Activated T-helper 1 cell treated with anti-CD3 and anti-CD28 coated beads, Interleukin-2, amount 50 U/mL, for 16 hours (primary cell): ENCODE data around the gene TEC.
A peak's percentile ranks its signal among the peaks of the same experiment; 100 is the strongest.
"Not testable (repeated sequence)": the region's sequence is repeated elsewhere in the genome, so short reads cannot be mapped to it uniquely, and the experiment has no call there.

Experiments
- DNase-seq, 2 donors: peaks; one replicate each; pipeline ENCODE4 v3.0.0-alpha.2; 2020; ENCODE audit warnings: low read depth in 1 of 2, low spot score in 1 of 2

Gene TEC

DNA sequence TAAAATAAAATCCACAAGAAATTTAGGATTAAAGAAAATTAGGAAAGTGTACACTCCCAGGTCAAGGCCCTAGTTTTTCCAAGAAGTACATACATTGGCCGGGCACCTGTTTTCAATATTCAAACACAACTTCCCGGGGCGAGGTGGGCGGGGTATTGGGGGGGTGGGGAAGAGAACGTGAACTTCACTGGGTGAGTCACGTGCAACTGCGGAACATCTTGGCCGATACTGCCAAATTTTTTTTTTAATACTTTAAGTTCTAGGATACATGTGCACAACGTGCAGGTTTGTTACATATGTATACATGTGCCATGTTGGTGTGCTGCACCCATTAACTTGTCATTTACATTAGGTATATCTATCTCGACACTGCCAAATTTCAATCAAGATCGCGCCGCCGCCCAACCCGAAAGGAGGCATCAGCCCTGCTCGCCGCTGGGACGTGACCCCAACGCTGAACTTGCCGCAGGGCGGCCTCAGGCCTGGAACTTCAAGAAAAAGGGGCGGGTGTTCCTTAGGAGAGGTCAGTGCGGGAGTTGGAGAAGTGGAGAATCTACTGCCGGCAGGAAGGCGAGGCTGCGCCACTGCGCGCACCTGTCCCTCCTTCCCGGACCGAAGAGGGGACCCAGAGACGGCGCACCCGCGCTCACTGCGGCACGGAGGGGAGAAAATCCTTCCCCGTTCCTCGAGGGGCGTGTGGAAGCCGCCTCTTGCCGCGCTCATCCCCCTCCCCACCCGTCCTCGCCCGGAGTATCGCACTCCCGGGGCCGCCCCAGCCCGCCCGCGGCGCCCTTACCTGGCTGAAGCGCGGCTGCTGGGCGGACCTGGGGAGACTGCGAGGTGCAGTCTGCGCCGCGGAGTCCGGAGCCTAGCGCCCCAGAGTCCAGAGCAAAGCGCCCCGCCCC, at the start of gene TEC:
Gene TEC, minus strand, starts transcription at position 883 of the 905 bp plus-strand sequence. CDS start 41,224 bp downstream, outside the sequence.
- peak in 1 of 2 donors; percentile 7 for DNase-seq

DNA sequence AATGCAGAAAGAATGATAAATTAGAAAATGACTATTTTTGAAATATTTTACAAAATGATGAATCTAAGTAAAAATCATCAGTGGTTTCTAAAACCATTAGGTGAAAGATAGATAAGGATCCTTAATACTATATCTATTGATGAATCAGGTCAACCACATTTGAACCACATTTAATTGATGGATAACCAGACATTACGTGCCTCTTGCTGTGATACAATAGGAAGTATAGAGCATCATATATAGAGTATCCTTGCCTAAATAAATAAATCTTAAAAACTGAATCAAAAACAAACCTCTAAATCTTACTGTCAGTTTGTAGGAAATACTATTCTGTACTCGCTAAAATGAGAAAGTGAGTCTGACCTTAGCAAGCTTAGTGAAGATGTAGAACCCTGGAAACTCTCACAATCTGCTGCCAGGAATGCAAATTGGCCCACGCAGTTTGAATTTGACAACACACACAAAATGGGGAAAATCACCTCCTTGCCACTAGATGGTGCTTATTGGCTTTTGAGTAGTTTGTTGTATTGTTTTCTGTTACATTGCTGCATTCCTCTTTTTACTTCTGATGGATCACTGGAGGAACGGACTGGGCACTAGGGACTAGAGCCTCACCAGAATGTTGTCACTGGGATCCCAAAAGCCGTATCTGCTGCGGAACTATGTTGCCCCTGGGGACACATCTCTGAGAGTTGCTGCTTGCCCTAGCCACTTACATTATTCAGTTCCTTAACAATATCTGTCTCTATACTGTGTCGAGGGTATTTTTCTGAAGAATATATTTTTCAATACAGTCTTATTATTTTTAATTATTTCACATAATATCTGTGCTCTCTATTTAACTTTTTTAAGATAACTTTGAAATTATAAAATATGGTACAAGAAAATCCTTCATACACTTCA, 46.3 kb upstream of the TEC start:
- no peak for DNase-seq

GRCh38 chr4:48314746-48315145, 45.1 kb upstream of the TEC start:
- DNase-seq: not testable (repeated sequence)

DNA sequence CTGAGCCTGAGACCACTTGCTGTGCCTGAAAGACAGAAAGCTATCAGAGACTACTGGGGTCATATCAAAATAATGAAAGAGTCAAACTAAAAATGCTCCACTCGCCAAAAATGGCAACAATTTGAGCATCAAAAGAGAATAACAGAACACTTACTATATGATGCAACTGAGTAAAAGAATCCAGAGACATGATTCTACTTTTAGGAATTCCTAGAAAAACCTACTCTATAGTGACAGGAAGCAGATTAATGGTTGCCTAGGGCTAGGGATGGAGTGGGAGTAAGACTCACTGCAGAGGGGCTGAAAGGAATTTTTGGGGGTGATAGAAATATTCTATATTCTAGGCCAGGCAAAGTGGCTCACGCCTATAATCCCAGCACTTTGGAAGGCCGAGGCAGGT, 42.3 kb upstream of the TEC start:
- DNase-seq: no peak

DNA sequence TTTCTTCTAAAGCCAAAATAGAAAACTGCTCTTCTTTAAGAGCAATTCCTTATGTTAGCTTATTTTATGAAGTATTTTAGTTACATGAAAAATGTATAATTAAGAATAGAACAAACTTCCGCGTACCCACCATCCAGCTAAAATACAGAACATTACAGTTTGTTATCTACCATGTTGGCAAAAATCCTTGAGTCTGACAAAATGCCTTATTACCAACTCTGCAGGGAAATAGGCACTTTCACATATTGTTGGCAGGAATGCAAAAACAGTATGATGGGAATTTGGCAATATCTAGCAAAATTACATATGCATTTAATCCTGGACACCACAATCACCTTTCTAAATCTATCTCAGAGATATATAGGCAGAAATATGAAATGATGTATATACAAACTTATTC, 39.3 kb upstream of the TEC start:
- no peak for DNase-seq

DNA sequence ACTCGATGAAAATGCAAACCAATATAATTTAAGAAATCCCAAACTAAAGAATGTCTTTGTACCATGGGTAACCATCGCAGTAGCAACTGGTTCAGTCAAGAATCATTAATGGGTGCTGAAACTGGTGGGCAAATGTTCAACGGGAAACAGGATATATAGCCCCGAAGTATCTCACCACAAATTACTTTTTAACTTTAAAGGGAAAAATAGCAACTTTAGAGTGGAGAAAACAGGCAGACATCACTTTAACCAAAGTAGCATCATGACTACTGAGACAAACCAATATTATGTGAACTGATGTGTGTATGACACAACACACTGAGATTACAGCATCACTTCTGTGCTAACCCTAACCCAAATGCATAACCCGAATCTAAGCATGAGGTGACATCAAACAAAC, 37.9 kb upstream of the TEC start:
- DNase-seq: no peak

DNA sequence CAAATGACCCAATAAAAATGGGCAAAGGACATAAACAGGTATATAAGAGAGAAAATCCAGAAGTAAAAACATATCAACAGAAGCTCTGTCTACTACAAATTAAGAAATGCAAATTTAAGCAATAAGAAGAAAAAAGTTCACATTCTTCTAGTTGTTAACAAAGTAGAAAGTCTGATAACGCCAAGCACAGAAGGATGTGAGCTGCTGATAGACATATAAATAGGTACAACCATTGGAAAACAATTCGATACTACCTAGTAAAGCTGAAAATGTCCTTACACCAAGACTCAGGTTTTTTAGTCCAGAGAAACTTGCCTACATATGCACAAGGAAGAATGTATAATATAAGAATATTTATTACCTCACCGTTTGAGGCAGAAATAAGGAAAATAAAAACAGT, 35.9 kb upstream of the TEC start:
- no peak for DNase-seq

DNA sequence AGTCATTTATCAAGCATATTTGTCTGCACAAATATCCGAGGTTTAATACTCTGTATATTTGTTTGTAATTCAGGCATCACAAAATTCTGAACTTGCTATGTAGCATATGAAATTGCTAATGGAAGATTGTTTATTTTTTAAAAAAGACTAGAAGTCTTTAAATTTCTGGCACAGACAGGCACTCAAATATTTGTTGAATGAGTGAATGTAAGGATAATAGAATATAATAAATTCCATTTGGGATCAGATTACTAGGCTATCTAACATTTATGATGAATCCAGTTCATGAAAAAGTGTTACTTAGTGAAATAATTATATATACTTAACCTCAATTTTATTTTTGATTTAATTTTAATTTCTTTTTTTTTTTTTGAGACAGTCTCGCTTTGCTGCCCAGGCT, 30.4 kb upstream of the TEC start:
- no peak for DNase-seq

DNA sequence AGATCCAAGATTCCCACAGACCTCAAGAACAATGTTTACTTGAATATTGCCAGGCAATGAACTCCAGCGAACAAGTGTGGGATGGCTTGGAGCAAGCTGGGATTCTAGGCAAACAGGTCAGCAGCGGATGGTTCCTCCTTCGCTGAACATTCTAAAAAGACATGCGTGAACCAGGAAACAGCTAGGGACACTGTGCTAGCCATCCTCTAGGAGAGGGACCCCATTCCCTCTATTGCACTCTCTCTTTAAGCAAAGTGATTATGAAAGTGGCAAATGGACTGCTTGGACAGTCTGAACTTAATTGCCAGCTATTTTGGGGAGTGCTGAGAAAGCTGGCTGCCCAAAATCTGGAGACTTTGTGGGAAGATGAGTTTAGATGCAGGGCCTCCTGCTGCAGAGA, 29.9 kb upstream of the TEC start:
- no peak for DNase-seq

DNA sequence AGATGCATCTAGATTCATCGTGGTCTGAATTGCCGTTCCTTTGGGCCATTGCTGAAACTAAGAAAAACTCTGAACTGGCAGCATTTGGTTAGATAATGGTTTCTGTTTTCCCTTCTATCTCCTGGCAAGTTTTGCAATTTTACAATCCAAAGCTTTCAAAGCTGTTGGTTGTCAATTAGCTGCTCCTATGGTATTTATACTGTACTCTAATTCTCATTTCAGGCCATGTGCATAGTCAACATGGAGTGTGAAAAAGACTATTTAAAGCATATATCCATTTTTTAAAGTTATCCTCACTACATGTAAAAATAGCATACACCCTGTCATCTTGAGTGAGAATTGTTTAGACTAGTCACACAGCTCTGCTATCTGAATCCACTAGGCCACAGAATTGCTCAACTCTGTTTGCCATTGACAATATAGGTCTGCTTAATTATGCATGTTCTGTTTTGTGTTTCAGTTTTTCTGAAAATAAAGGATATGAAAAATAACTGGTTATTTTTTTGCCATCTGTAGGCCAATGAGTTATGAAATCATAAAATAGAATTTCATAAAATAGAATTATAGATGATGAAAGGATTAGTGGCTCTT, 27.7 kb upstream of the TEC start:
- DNase-seq: no peak

GRCh38 chr4:48296365-48296764, 26.7 kb upstream of the TEC start:
- no peak for DNase-seq

GRCh38 chr4:48295116-48295515, 25.5 kb upstream of the TEC start:
- DNase-seq: no peak

GRCh38 chr4:48292218-48292790, 22.7 kb upstream of the TEC start:
- DNase-seq: not testable (repeated sequence)

GRCh38 chr4:48290146-48290772, 20.6 kb upstream of the TEC start:
- DNase-seq: no peak

- not testable (repeated sequence) for DNase-seq
These were observed 16.4 kb upstream of the TEC start for GRCh38 chr4:48286060-48286459.

- DNase-seq: not testable (repeated sequence)
These were observed 16.0 kb upstream of the TEC start for GRCh38 chr4:48285640-48286039.

GRCh38 chr4:48275686-48276085, 6.0 kb upstream of the TEC start:
- no peak for DNase-seq

GRCh38 chr4:48275247-48275646, 5.6 kb upstream of the TEC start:
- no peak for DNase-seq

- no peak for DNase-seq
These were observed 2.0 kb upstream of the TEC start for GRCh38 chr4:48271626-48272025.

GRCh38 chr4:48270951-48271473, 1.4 kb upstream of the TEC start:
- no peak for DNase-seq

DNA sequence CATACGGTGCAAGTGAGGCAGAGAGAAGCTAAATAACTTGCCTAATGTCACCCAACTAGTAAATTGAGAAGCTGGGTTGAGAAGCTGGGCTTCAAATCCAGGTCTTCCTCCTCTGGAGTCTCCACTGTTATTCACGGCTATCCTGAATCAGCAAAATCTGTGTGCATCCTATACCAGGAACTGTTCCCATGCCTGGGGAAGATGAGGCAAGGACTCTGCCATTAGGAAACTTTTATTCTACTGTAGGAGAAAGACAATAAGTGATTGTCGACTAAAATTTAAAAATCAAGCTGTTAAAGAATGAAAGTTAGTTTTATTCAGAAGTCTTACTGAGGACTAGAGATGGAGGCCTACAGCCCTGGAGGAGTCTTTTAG, 872 bp upstream of the TEC start:
- DNase-seq: no peak
